Measurements from ENCODE around the gene SPINT3.

- peak in 1 of 2 donors; percentile 20 for TF ChIP-seq CTCF (IDR thresholded peaks at IDR 0.05)
- TF ChIP-seq POLR2A (IDR thresholded peaks at IDR 0.05) = no peak
- no peak for TF ChIP-seq POLR2AphosphoS5 (IDR thresholded peaks at IDR 0.05)
Measured at GRCh38 chr20:45545754-45546453, 30.5 kb upstream of the SPINT3 start.

All from suprapubic skin (tissue), 4 donors.